Loucy (cell line): ENCODE measurements around the gene CACNB2.

ENCODE experiments used
- H2AFZ ChIP-seq: fragments of 200-600 bp; sonication (generic); 2 replicates; pipeline ENCODE4 v1.6.0; 2016; ENCODE audit warnings: antibody characterized with exemption, mild to moderate bottlenecking, low read length, moderate library complexity
- H3F3A ChIP-seq: fragments of 200-600 bp; 2 replicates; pipeline ENCODE4 v1.6.0; 2016; ENCODE audit warnings: antibody characterized with exemption, low read depth, mild to moderate bottlenecking
- H3K27me3 ChIP-seq: fragments of 200-600 bp; sonication (generic); 2 replicates; pipeline ENCODE4 v1.6.1; 2014; ENCODE audit warnings: low read length, mild to moderate bottlenecking; ENCODE audit not compliant: insufficient read depth, poor library complexity, severe bottlenecking
- H3K36me3 ChIP-seq: fragments of 200-600 bp; sonication (generic); 2 replicates; pipeline ENCODE4 v1.6.1; 2016; ENCODE audit warnings: low read length; ENCODE audit not compliant: insufficient read depth
- H3K4me1 ChIP-seq: fragments of 200-600 bp; sonication (generic); 2 replicates; pipeline ENCODE4 v1.5.1; 2014; ENCODE audit warnings: low read length, mild to moderate bottlenecking; ENCODE audit not compliant: insufficient read depth, poor library complexity, severe bottlenecking
- H3K4me2 ChIP-seq: fragments of 200-600 bp; sonication (generic); 2 replicates; pipeline ENCODE4 v1.6.0; 2014; ENCODE audit warnings: antibody characterized with exemption, low read length, low read depth, mild to moderate bottlenecking; ENCODE audit not compliant: poor library complexity, severe bottlenecking
- H3K4me3 ChIP-seq: fragments of 200-600 bp; sonication (generic); 2 replicates; pipeline ENCODE4 v1.5.1; 2014; ENCODE audit warnings: low read length, mild to moderate bottlenecking, mixed read lengths; ENCODE audit not compliant: poor library complexity, severe bottlenecking
- H3K79me2 ChIP-seq: fragments of 200-600 bp; sonication (generic); 2 replicates; pipeline ENCODE4 v1.6.1; 2014; ENCODE audit warnings: low read length; ENCODE audit not compliant: insufficient read depth
- H3K9ac ChIP-seq: fragments of 200-600 bp; sonication (generic); 2 replicates; pipeline ENCODE4 v1.6.0; 2014; ENCODE audit warnings: mild to moderate bottlenecking, low read depth, low read length, moderate library complexity; ENCODE audit not compliant: poor library complexity, severe bottlenecking
- H3K9me2 ChIP-seq: fragments of 200-600 bp; sonication (generic); replicated peaks from 2 replicates; pipeline ENCODE4 v1.6.1; 2016; ENCODE audit warnings: low read depth, low read length, mixed read lengths
- H3K9me3 ChIP-seq: fragments of 200-600 bp; sonication (generic); 2 replicates; pipeline ENCODE4 v1.6.1; 2014; ENCODE audit warnings: mild to moderate bottlenecking, antibody characterized with exemption, low read length, low read depth; ENCODE audit not compliant: insufficient read depth
- H4K20me1 ChIP-seq: fragments of 200-600 bp; sonication (generic); 2 replicates; pipeline ENCODE4 v1.6.0; 2014; ENCODE audit warnings: antibody characterized with exemption, low read length, mild to moderate bottlenecking; ENCODE audit not compliant: insufficient read depth, poor library complexity, severe bottlenecking
- CTCF ChIP-seq: fragments of 200-600 bp; sonication (generic); conservative IDR thresholded peaks from 2 replicates; pipeline ENCODE4 v1.5.1; 2014; ENCODE audit warnings: mild to moderate bottlenecking, antibody characterized with exemption, low read length
- EZH2phosphoT487 ChIP-seq: fragments of 200-600 bp; IDR thresholded peaks from 2 replicates; pipeline ENCODE4 v1.6.1; 2018; ENCODE audit warnings: antibody characterized with exemption, mild to moderate bottlenecking, moderate library complexity, borderline replicate concordance

Gene CACNB2

DNA sequence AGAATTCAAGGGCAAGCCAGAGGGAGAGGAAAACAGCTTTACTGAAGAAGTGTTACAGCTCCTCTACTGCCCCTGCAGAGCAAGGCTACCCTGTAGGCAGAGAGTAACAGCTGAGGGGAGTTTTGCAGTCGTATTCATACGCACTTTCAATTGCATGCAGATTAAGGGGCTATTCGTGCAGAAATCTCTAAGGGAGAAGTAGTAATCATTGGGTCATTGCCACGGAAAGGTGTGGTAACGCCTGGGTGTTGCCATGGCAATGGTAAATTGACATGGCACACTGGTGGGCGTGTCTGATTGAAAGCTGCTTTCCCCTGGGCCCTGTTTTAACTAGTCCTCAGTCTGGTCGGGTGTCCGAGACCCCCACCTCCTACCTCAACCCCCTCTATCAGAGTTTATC lies 284.0 kb downstream of the CACNB2 start:
- Histone ChIP-seq H3K4me3 (no peak overlapping the region), H3K9me3 (no peaks in the 10 kb centered on the region), H3F3A (no peaks in the 10 kb centered on the region), H3K9ac (no peak overlapping the region), H2AFZ (no peak overlapping the region), H3K36me3 (no peaks in the 10 kb centered on the region), H4K20me1 (no peaks in the 10 kb centered on the region), H3K9me2 (no peaks in the 10 kb centered on the region), H3K27me3 (no peaks in the 10 kb centered on the region), H3K4me2 (no peak overlapping the region), H3K79me2 (no peaks in the 10 kb centered on the region), H3K4me1 (no peaks in the 10 kb centered on the region)
- no peak for TF ChIP-seq CTCF
- no peak for TF ChIP-seq EZH2phosphoT487

DNA sequence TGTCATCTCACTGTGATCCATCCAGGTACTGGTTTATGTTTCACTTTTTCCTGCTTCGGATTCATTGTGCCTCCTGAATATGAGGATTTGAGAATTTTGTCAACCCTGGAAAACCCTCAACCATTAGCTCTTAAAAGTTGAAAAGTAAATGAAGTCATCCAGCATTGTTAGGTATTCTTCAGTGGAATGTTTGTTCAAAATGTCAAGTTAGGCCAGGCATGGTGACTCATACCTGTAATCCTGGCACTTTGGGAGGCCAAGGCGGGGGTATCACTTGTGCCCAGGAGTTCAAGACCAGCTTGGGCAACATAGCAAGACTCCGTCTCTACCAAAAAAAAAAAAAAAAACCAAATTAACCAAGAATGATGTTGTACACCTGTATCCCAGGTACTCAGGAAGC lies 289.1 kb downstream of the CACNB2 start:
- Histone ChIP-seq H3K9ac (no peak overlapping the region), H2AFZ (no peak overlapping the region), H3K4me2 (no peak overlapping the region), H3K79me2 (no peaks in the 10 kb centered on the region), H3K9me3 (no peaks in the 10 kb centered on the region), H3K36me3 (no peaks in the 10 kb centered on the region), H3K27me3 (no peaks in the 10 kb centered on the region), H3K9me2 (no peaks in the 10 kb centered on the region), H3K4me1 (no peaks in the 10 kb centered on the region), H4K20me1 (no peaks in the 10 kb centered on the region), H3F3A (no peaks in the 10 kb centered on the region), H3K4me3 (no peak overlapping the region)
- TF ChIP-seq CTCF, result no peak
- TF ChIP-seq EZH2phosphoT487, result no peak

DNA sequence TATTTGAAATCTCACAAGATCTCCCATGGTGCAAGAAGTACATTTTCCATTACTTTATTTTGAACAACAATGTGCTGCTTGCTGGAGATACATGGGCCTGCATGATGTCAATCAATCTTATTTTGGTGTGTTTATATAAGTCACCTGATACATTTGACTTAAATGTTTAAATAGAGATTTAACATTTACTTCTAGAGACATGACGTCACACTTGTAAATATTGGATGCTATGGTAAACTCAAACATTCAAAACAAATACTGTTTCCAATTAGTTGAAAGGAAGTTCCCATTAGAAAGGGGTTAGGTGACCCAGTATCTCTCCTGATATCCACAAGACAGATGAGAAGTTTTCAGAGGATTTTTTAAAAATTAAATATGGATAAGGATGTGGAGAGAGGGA lies 296.7 kb downstream of the CACNB2 start:
- no peak overlapping the region for H3K4me3 ChIP-seq
- no peak for TF ChIP-seq EZH2phosphoT487
- TF ChIP-seq CTCF, result no peak
- no peaks in the 10 kb centered on the region for H3K36me3 ChIP-seq
- no peaks in the 10 kb centered on the region for H3K9me3 ChIP-seq
- no peaks in the 10 kb centered on the region for H3K4me1 ChIP-seq
- no peaks in the 10 kb centered on the region for H3K27me3 ChIP-seq
- no peaks in the 10 kb centered on the region for H3F3A ChIP-seq
- no peaks in the 10 kb centered on the region for H3K9me2 ChIP-seq
- no peak overlapping the region for H3K4me2 ChIP-seq
- H3K79me2 ChIP-seq, result no peaks in the 10 kb centered on the region
- H4K20me1 ChIP-seq, result no peaks in the 10 kb centered on the region
- H2AFZ ChIP-seq, result no peak overlapping the region
- no peak overlapping the region for H3K9ac ChIP-seq
